Measurements from ENCODE around the gene ZNF74. TPM values are rescaled to one million over a fixed set of nuclear protein-coding genes. Genes with fewer than 3 reads are reported as not detected.
"Not testable (repeated sequence)": the region's sequence is repeated elsewhere in the genome, so short reads cannot be mapped to it uniquely, and the experiment has no call there.

The ZNF74 gene
- polyA plus RNA-seq (2011; rRNA removed) (4.3 and 5.1 TPM in 2 replicates), polyA plus RNA-seq (2017; fragmentation: RNase III; extraction: RNeasy Plus Mini Kit Qiagen cat#74134 plus additional on column Dnase treatment) (5.8 to 7.4 TPM (median 5.9 TPM) in 3 replicates), polyA minus RNA-seq (2011; rRNA and poly(A)+ RNA removed) (5.2 and 5.5 TPM in 2 replicates)
- polyA plus RNA-seq (2012; cell fraction: cytosol; rRNA removed): 7.0 and 10.0 TPM in 2 replicates
- 10.5 and 20.3 TPM in 2 replicates for polyA plus RNA-seq (2012; cell fraction: nucleus; rRNA removed)

DNA sequence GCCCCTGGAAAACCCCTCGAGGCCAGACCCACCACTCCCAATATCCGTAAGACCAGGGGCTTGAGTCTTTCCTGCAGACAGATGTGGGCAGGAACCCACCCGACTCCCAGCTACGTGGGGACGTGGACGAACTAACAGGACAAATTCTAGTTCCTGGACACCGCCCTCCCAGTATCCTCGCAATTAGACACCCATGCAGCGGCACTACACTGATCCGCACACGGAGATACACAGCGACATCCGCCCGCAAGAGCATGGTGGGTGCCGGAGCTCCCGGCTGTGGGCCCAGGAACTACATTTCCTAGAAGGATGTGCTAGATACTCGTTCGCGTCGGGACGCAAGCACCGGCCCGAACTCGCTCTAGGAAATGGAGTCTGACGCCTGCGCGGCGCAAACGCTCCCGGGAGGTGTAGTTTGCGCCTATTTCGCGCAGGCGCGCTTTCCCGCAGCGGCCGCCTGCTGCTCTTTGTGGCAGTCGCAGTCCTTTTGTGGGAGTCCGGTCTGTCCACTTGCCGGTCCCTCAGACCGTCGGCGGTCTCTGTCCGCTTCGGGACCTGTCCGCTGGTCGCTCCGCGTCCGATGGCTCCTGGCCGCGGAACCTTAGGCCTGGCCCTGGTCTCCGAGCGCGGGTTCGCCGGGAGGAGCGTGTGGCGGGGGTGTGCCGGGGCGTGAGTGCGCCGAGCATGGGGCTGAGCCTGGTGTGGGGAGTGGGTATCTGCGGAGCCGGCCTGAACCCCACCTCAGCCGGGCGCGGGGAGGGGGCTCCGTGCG, at the start of gene ZNF74:
Gene ZNF74 (plus strand): TSS at position 447 of the 772 bp plus-strand sequence. CDS start 478 bp downstream, outside the sequence.
- no peak for TF ChIP-seq HOXB5 (CRISPR knock-in tag; IDR thresholded peaks at IDR 0.05)
- no peak for TF ChIP-seq SREBF2 (IDR thresholded peaks at IDR 0.05)
- no peak for TF ChIP-seq EHF (CRISPR knock-in tag; IDR thresholded peaks at IDR 0.05)
- no peak for TF ChIP-seq CBX8 (IDR thresholded peaks at IDR 0.05)
- TF ChIP-seq ESRRA (IDR thresholded peaks at IDR 0.05; ENCODE audit: borderline replicate concordance, low read length): no peak
- TF ChIP-seq JUN (IDR thresholded peaks at IDR 0.05): peak in 1 of 2 experiments; percentile 37; a peak in 1 of 5 replicates
- TF ChIP-seq, protein P1, sequence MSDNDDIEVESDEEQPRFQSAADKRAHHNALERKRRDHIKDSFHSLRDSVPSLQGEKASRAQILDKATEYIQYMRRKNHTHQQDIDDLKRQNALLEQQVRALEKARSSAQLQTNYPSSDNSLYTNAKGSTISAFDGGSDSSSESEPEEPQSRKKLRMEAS (IDR thresholded peaks at IDR 0.05): peak; percentile 61; the same call in 1 of the 2 replicates
- TF ChIP-seq, protein P2, sequence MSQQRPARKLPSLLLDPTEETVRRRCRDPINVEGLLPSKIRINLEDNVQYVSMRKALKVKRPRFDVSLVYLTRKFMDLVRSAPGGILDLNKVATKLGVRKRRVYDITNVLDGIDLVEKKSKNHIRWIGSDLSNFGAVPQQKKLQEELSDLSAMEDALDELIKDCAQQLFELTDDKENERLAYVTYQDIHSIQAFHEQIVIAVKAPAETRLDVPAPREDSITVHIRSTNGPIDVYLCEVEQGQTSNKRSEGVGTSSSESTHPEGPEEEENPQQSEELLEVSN (IDR thresholded peaks at IDR 0.05; ENCODE audit: borderline replicate concordance, low read depth): 0 out of 2 replicates have a peak, but pooled peaks have one; percentile 17
- peak; percentile 80 for TF ChIP-seq POLR2A (IDR thresholded peaks at IDR 0.05; ENCODE audit: low read length)
- peak; percentile 33; the same call in 1 of the 2 replicates for TF ChIP-seq PHF8 (IDR thresholded peaks at IDR 0.05; ENCODE audit: borderline replicate concordance, low read depth)
- no peak for TF ChIP-seq MAFK (IDR thresholded peaks at IDR 0.05; ENCODE audit: partially characterized antibody)
- TF ChIP-seq, protein P3, sequence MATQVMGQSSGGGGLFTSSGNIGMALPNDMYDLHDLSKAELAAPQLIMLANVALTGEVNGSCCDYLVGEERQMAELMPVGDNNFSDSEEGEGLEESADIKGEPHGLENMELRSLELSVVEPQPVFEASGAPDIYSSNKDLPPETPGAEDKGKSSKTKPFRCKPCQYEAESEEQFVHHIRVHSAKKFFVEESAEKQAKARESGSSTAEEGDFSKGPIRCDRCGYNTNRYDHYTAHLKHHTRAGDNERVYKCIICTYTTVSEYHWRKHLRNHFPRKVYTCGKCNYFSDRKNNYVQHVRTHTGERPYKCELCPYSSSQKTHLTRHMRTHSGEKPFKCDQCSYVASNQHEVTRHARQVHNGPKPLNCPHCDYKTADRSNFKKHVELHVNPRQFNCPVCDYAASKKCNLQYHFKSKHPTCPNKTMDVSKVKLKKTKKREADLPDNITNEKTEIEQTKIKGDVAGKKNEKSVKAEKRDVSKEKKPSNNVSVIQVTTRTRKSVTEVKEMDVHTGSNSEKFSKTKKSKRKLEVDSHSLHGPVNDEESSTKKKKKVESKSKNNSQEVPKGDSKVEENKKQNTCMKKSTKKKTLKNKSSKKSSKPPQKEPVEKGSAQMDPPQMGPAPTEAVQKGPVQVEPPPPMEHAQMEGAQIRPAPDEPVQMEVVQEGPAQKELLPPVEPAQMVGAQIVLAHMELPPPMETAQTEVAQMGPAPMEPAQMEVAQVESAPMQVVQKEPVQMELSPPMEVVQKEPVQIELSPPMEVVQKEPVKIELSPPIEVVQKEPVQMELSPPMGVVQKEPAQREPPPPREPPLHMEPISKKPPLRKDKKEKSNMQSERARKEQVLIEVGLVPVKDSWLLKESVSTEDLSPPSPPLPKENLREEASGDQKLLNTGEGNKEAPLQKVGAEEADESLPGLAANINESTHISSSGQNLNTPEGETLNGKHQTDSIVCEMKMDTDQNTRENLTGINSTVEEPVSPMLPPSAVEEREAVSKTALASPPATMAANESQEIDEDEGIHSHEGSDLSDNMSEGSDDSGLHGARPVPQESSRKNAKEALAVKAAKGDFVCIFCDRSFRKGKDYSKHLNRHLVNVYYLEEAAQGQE (IDR thresholded peaks at IDR 0.05): no peak
- no peak for TF ChIP-seq EP300 (IDR thresholded peaks at IDR 0.05)
- TF ChIP-seq, protein P4, sequence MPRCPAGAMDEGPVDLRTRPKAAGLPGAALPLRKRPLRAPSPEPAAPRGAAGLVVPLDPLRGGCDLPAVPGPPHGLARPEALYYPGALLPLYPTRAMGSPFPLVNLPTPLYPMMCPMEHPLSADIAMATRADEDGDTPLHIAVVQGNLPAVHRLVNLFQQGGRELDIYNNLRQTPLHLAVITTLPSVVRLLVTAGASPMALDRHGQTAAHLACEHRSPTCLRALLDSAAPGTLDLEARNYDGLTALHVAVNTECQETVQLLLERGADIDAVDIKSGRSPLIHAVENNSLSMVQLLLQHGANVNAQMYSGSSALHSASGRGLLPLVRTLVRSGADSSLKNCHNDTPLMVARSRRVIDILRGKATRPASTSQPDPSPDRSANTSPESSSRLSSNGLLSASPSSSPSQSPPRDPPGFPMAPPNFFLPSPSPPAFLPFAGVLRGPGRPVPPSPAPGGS (IDR thresholded peaks at IDR 0.05): peak; percentile 17; the same call in 1 of the 3 replicates
- no peaks in the 10 kb centered on the region for H3K9me3 ChIP-seq
- POLR2A ChIA-PET: interaction anchor here (0.7 to 1.4 kb wide), 3 partner anchors 13 to 74 kb away, joined by 4 to 5 read pairs (median 4); partner anchors contain the start of gene DGCR6L
- peak within 1 kb of the TSS; percentile 82 to 86 for H3K27ac ChIP-seq
- FAIRE-seq (no peak), ATAC-seq (peak; percentile 87 to 95), DNase-seq (ENCODE audit: low read depth in 1 of 2, low spot score in 1 of 2) (peak; percentile 31 to 85)
- CTCF ChIA-PET: interaction anchor here (0.5 to 3.1 kb wide), 2 partner anchors 11 to 24 kb away, joined by 3 to 13 read pairs; no protein-coding TSS in a partner anchor
- peak within 1 kb of the TSS; percentile 97 for H3K4me2 ChIP-seq
- H3K4me3 ChIP-seq: peak within 1 kb of the TSS; percentile 60
- peaks cover 8% of the 10 kb centered on the region; the same call in 2 of the 3 replicates for H3K4me1 ChIP-seq
- WGBS (ENCODE audit: missing lambda C conversion rate): 20% methylated on average over 1 of the region's 71 CpGs

DNA sequence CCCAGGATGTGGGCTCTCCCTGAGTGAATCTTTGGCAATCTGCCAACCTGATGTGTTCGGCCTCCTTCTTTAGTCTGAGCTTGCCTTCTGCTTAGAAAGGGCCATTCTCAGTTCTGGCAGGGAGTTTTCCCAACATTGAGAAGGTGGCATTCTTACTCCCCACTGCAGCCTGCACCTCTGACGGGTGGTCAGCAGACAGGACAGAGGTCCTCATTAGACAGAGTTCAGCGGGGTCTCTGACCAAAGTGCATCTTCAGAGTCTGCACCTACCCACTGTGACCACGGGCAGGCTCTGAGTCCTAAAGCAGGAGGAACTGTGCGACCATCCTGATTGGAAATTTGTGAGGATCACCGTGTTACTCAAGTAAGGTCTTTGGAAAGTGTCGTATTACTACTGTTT, 47.4 kb upstream of the ZNF74 start:
- DNase-seq (ENCODE audit: low read depth in 1 of 2, low spot score in 1 of 2); POLR2A ChIA-PET; H3K4me3 ChIP-seq; ATAC-seq; H3K9me3 ChIP-seq; H3K27ac ChIP-seq; CTCF ChIA-PET; FAIRE-seq; H3K4me2 ChIP-seq; H3K4me1 ChIP-seq: not testable (repeated sequence)
- WGBS (ENCODE audit: missing lambda C conversion rate): 80% methylated on average over 1 of the region's 7 CpGs

DNA sequence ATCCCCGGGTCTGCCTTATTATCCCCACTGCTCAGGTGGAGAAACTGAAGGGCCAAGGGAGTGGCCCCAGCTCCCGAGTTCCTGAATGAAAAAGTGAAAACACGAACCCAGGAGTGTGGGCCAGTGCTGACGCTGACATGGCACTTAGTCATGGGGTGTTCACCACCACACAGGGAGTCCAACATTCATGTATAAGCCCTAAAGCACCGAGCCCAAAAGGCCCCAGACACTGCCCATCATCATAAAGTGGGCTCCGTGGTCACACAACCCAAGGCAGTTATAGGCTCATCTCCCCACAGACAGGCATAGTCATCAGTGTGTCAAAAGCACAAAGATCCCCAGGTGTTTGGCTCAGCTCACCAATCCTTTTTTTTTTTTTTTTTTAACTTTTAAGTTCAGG, 41.4 kb upstream of the ZNF74 start:
- POLR2A ChIA-PET; H3K27ac ChIP-seq; FAIRE-seq; ATAC-seq; CTCF ChIA-PET; H3K4me3 ChIP-seq; H3K4me1 ChIP-seq; H3K4me2 ChIP-seq; DNase-seq (ENCODE audit: low read depth in 1 of 2, low spot score in 1 of 2); H3K9me3 ChIP-seq: not testable (repeated sequence)
- 36% methylated on average over 2 of the region's 6 CpGs for WGBS (ENCODE audit: missing lambda C conversion rate)
